Central memory CD4-positive, alpha-beta T cell (primary cell): ENCODE results near the gene FBN2.
"Not testable (repeated sequence)": the region's sequence is repeated elsewhere in the genome, so short reads cannot be mapped to it uniquely, and the experiment has no call there.

ENCODE experiments used
- DNase-seq: peaks from one replicate; pipeline ENCODE4 v3.0.0; 2022

FBN2 gene

GRCh38 chr5:128412145-128412930 is 125.7 kb downstream of the FBN2 start:
- DNase-seq = no peak

- DNase-seq = no peak
Observed at GRCh38 chr5:128409166-128409800, 128.8 kb downstream of the FBN2 start.

DNA sequence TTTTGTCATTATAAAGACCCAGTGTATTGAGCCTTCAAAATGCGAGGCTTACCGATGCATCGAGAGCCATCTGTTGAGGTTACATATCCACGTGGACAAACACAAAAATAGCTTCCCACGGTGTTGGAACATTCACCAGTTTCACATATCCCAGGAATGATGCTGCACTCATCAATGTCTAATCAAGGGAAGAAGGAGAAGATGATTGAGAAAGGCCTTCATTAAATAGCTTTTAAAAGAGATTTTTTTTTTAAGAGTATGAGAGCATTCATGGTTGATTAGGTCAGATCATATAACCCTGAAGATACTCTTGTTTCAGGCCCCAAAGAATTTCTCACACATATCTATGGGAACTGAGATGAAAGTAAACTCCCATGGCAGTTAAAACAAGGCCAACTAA is 129.4 kb downstream of the FBN2 start:
- no peak for DNase-seq

DNA sequence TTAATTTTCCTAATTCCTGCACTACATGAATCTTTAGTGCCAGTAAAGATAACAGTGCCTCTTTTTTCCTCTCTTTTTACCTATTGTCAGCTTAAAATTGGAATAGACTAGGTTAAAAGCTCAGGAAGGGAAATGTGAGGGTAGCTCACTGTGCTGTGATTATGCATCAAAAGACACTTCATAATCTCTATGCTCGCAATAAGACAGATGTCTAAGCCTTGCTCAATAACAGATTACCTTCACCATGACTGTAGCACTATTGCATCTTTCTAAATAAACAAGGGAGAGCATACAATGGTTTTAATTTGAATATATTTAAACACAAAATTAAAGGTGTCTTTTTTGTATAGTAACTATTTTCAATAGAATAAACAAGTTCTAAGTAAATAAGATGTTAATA is 130.1 kb downstream of the FBN2 start:
- no peak for DNase-seq

DNA sequence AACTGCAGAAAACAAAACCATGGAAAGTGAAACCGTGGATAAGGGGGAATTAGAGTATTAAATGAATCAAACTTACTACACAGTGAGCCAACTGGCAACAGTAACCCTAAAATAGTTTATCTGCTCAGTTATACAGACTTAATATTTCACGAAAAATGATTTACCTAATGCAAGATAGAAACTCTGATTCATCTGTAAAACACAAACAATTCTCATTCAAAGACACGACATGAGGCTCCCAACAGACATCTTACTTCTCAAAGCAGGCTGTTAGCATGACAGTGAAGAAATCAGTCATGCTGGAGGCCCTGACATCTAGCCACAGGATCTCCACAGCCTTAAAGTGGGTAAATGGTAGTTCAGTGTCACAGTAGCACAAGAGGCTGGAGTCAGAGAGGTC is 131.2 kb downstream of the FBN2 start:
- DNase-seq = no peak

DNA sequence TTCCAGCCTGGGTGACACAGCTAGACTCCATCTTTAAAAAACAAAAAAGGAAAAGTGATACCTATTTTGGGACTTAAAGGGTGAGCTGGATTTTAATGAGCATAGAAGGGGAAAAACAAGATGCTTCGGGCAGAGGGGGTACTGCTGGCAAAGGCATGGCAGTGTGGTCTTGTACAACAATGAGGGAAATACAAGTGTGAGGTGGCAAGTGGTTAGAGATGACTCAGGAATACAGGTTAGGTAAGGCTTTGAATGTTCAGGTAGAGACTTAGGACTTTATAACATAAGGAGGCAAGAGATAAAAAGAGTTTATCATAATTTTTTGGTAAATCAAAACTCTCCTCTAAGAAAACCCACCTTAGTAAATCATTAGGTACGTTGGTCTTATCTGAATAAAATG is 132.9 kb downstream of the FBN2 start:
- DNase-seq = no peak

DNA sequence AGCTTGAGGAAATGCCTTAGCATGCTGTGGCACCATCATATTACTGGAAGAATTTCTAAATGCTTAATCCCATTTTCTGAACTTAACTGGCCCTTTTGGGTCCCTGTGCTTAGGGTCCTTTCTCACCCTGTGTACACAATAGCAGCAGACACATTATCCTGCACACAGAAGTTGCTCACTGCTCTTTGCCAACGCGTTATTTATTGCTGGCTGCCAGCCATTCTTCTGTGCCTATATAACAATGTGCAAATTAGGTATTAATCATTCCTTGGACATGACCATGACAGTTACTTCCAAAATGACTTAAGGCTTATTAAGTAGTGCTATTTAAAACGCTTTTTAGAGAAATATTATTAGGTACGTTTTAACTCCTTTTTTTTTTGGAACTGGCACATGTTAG is 134.7 kb downstream of the FBN2 start:
- no peak for DNase-seq

DNA sequence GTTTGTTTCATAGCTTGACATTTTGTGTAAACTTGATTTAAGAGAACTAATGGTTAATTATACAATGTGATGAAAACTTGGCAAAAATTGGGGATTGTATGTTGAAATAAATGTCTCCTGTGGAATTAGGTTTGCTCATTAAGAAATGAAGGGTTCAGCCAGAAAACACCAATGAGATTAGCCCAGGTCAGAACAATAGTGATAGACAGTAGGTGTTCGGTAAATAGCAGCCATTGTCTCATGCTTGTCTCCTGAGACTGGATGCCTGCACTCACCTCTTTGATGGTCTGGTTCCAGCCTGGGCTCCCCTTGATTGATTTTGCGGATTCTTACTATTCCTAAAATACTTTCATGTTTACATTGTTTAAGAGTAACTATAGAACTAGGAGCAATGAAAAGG is 135.5 kb downstream of the FBN2 start:
- DNase-seq = no peak

DNA sequence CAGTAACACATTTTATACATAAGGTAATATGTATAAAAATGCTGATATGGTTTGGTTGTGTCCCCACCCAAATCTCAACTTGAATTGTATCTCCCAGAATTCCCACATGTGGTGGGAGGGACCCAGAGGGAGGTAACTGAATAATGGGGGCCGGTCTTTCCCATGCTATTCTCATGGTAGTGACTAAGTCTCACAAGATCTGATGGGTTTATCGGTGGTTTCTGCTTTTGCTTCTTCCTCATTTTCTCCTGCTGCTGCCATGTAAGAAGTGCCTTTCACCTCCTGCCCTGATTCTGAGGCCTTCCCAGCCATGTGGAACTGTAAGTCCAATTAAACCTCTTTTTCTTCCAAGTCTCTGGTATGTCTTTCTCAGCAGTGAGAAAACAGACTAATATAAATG is 137.3 kb downstream of the FBN2 start:
- DNase-seq = not testable (repeated sequence)

GRCh38 chr5:128399111-128399510 is 138.9 kb downstream of the FBN2 start:
- no peak for DNase-seq

GRCh38 chr5:128397876-128398275 is 140.2 kb downstream of the FBN2 start:
- DNase-seq = no peak

GRCh38 chr5:128395073-128395472 is 143.0 kb downstream of the FBN2 start:
- no peak for DNase-seq

GRCh38 chr5:128384068-128384467 is 154.0 kb downstream of the FBN2 start:
- DNase-seq = no peak

- no peak for DNase-seq
Observed at GRCh38 chr5:128380337-128380736, 157.7 kb downstream of the FBN2 start.

DNA sequence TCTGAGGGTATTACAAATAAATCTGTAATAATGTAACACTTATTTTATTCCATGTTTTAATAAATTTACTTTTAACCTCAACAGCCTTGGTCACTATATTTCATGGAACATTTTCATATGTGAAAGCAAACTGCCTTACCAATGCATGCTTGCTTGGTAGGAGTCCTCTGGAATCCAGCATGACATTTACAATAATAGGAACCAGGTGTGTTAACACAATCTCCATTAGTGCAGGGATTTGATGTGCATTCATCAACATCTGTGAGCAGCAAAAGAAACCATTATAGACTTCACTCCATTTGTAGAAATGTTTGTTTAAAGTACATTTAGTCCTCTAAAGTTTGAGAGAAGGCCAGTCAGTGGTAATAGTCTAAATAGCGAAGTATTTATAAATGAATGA is 159.4 kb downstream of the FBN2 start:
- DNase-seq = no peak

DNA sequence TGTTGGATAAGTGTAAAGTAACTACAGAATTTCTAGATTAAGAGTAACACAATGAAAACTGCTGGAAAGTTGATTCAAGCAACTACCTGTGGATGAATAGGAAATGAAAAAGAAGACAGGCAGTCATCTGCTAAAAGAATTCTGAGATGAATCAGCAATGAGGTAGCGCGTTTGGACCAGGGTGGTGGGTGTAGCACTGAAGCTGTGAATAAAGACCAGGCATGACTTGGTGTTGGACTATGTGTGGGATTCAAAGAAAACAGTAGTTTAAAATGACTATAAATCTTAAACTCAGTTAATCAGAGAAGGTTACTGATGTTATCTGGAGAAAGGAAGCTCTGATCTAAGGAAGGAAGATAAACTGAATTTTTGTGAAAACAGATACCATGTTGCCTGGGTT is 159.8 kb downstream of the FBN2 start:
- no peak for DNase-seq

DNA sequence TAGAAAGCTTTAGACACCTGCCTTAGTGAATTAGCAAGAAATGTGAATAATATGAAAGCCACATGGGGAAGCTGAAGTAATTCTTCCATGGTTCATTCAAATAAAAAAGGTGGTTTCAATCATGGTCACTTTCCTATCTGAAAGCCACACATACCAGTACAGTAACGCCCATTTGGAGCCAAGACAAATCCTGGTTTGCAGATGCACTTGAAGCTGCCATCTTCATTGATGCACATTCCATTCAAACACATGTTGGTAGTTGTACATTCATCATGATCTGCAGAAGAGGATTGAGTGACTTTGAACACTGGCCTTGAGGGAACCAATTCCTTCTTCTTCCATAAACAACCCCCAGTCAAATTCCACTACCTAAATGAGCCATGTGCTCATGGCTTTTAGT is 161.5 kb downstream of the FBN2 start:
- DNase-seq = no peak

DNA sequence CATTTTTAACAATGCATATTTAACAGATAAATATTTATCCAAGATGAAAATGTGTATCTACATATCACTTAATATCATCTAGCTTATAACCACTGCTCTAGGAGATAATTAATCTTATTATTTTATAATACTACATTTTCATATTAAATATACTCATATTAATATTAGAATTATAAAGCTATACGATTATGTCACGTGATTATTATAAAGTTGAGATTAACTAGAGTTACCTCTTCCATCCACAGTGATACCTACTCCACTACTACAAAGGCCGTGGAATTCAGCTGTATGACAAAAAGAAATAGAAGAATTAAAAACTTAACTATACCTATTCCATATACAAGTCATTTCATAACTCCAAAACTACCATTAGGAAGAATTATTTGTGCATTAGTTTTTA is 171.9 kb downstream of the FBN2 start:
- no peak for DNase-seq

DNA sequence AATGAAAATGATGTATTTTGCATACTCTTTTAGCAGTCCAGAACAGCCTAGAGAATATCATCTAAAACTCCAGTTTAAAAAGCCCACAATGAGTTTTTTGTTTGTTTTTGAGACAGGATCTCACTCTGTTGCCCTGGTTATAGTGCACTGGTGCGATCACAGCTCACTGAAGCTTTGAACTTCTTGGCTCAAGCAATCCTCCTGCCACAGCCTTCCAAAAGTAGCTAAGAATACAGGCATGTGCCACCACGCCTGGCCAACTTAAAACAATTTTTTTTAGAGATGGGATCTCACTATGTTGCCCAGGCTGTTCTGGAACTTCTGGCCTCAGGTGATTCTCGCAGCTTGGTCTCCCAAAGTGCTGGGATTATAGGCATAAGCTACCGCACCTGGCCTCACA is 175.7 kb downstream of the FBN2 start:
- DNase-seq = no peak

- DNase-seq = no peak
Observed at GRCh38 chr5:128358826-128359225, 179.2 kb downstream of the FBN2 start.

GRCh38 chr5:128357226-128357625 is 180.8 kb downstream of the FBN2 start:
- no peak for DNase-seq

DNA sequence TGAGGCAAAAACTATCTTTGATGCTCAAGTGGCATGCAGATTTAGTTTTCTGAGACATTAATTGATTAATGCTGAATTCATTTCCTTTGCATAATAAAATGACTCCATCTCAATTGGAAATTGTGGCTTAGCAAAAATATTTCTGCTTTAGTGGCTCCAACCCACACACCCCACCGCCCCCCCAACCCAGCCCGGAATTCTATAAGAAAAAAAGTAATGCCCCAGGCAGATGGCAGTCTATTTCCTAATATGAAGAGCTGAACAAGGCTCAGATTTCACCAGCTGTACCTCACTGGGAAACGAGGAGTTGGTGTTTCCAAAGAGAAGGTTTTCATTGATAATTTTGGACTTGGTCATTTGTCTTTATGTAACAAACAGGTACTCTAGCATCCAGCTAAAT is 182.1 kb downstream of the FBN2 start:
- no peak for DNase-seq

DNA sequence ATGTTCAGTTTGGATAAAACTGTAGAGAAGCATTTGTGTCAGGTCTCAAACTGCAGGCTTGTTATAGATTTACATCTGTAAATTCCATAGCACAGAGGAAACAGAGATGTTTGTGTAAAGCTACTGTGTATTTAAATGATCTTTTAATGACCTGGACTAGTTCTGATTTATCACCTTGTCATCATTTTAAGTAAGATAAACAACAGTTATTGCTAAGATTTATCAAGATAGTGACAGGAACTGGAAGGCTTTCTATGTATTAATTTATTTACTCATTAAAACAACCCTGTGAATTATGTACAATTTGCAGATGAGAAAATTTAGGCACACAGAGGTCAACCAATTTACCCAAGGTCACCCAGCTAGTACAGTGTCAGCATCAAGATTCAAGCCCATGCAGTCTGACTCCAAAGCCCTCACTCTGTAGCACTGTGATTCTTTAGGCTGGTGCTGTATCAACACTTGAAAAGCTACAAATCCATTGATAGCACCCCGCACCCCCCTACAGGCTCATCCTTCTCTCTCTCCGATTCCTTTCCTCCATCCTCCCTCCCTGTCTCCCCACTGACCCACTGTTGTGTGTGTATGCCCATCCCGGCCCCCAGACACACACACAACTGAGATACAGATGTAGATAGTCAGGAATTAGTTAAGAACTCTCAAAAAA is 184.5 kb downstream of the FBN2 start:
- no peak for DNase-seq

DNA sequence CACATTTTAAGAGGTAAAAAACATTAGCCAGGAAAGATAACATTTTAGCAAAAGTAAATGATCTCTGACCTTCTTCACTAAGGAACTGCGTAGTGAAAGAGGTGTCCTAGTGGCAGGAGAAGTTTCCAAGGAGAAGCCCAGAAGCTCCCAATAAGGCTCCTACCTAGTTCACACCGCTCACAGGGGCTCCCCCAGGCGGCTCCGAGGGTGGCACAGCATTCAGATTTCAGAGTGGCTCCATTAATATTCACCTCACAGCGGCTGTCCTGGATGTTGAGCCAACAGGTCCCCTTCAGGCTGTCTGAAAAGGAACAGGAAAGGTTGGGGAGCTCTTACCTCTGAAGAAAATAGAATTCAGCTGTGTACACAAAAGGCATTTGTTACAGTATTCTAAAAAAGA is 187.3 kb downstream of the FBN2 start:
- DNase-seq = no peak
